ENCODE results near the gene NSL1.

The NSL1 gene

DNA sequence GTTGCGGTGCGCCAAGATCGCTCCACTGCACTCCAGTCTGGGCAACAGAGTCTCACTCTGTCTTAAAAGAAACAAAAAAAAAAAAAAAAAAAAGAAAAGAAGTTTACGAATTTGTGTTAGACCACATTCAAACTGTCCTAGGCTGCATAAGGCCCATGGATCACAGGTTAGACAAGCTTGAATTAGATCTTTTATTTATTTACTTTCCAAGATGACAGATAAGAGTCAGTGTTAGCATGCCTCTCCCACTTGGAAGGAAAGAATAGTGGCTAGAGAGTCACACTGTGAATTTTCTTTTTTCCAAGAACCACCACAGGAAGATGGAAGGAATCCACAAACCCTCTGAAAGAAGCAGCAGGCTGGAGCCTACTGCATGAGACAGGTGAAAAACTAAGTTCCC lies 29.3 kb downstream of the NSL1 start:
- Histone ChIP-seq H4K20me1 (ENCODE audit: insufficient read depth, low read length) (peaks cover 17% of the 10 kb centered on the region), H3K4me2 (ENCODE audit: insufficient read depth, low read length) (no peak overlapping the region), H3K79me2 (ENCODE audit: insufficient read depth, low read length) (peaks cover 66% of the 10 kb centered on the region), H3K9ac (ENCODE audit: low read depth, low read length) (no peak overlapping the region), H3K4me1 (ENCODE audit: insufficient read depth, low read length) (no peaks in the 10 kb centered on the region), H3K9me3 (ENCODE audit: insufficient read depth, low read length, severe bottlenecking) (no peaks in the 10 kb centered on the region), H3K27me3 (ENCODE audit: insufficient read depth, low read length, poor library complexity) (no peaks in the 10 kb centered on the region), H3K4me3 (ENCODE audit: low read depth in 1 of 2, low read length in 2 of 2) (no peak overlapping the region), H3K36me3 (ENCODE audit: insufficient read depth, low read length) (peaks cover 30% of the 10 kb centered on the region), H2AFZ (ENCODE audit: low read depth, low read length) (no peak overlapping the region), H3K27ac (ENCODE audit: low read length) (no peak overlapping the region)
- TF ChIP-seq, protein P1, sequence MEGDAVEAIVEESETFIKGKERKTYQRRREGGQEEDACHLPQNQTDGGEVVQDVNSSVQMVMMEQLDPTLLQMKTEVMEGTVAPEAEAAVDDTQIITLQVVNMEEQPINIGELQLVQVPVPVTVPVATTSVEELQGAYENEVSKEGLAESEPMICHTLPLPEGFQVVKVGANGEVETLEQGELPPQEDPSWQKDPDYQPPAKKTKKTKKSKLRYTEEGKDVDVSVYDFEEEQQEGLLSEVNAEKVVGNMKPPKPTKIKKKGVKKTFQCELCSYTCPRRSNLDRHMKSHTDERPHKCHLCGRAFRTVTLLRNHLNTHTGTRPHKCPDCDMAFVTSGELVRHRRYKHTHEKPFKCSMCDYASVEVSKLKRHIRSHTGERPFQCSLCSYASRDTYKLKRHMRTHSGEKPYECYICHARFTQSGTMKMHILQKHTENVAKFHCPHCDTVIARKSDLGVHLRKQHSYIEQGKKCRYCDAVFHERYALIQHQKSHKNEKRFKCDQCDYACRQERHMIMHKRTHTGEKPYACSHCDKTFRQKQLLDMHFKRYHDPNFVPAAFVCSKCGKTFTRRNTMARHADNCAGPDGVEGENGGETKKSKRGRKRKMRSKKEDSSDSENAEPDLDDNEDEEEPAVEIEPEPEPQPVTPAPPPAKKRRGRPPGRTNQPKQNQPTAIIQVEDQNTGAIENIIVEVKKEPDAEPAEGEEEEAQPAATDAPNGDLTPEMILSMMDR (IDR thresholded peaks at IDR 0.05; ENCODE audit: borderline replicate concordance, extremely low read depth, low read length, poor library complexity, severe bottlenecking), result no peak
- TF ChIP-seq EZH2 (IDR thresholded peaks at IDR 0.05; ENCODE audit: borderline replicate concordance, low read depth, low read length, severe bottlenecking), result no peak
- ATAC-seq (ENCODE audit: insufficient read depth, low read depth), result no peak
- no peak for DNase-seq

DNA sequence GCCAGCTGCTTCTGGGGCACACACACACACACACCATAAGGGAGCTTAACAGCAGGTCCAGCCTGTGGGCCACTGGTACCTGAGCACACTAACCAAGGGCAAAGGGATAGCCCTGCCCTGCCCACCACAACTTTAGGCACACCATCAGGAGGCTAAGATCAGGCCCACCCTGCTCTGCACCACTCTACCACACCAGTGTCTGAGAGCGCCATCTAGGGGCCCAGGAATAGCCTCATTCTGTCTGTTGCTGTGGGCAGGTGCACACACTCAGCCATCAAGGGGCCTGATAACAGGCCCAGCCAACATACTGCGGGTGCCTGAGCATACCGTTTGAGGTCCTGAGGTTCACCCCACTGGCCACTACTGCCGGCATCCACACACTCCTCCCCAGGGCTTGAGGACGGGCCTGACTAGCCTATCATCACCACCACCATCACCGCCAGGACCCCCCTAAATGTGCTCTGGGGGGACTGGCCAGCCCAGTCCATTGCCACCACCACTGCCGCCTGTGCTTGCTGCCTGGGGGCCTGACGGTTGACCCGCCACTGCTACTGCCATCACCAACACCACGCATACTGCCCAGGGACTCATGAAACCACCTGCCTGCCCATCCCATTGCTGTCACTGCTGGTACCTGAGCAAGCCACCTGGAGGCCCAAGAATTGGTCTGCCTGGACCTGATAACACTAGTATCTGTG lies 31.3 kb downstream of the NSL1 start:
- Histone ChIP-seq H2AFZ (ENCODE audit: low read depth, low read length) (no peak overlapping the region), H3K79me2 (ENCODE audit: insufficient read depth, low read length) (peaks cover 56% of the 10 kb centered on the region), H4K20me1 (ENCODE audit: insufficient read depth, low read length) (peaks cover 17% of the 10 kb centered on the region), H3K4me2 (ENCODE audit: insufficient read depth, low read length) (no peak overlapping the region), H3K9me3 (ENCODE audit: insufficient read depth, low read length, severe bottlenecking) (no peaks in the 10 kb centered on the region), H3K27ac (ENCODE audit: low read length) (no peak overlapping the region), H3K4me3 (ENCODE audit: low read depth in 1 of 2, low read length in 2 of 2) (no peak overlapping the region), H3K36me3 (ENCODE audit: insufficient read depth, low read length) (peaks cover 30% of the 10 kb centered on the region), H3K4me1 (ENCODE audit: insufficient read depth, low read length) (no peaks in the 10 kb centered on the region), H3K27me3 (ENCODE audit: insufficient read depth, low read length, poor library complexity) (no peaks in the 10 kb centered on the region), H3K9ac (ENCODE audit: low read depth, low read length) (no peak overlapping the region)
- ATAC-seq (ENCODE audit: insufficient read depth, low read depth) (peak; percentile 75), DNase-seq (peak; percentile 26)
- TF ChIP-seq EZH2 (IDR thresholded peaks at IDR 0.05; ENCODE audit: borderline replicate concordance, low read depth, low read length, severe bottlenecking), result no peak
- TF ChIP-seq, protein P1 (IDR thresholded peaks at IDR 0.05; ENCODE audit: borderline replicate concordance, extremely low read depth, low read length, poor library complexity, severe bottlenecking), result peak; percentile 61

DNA sequence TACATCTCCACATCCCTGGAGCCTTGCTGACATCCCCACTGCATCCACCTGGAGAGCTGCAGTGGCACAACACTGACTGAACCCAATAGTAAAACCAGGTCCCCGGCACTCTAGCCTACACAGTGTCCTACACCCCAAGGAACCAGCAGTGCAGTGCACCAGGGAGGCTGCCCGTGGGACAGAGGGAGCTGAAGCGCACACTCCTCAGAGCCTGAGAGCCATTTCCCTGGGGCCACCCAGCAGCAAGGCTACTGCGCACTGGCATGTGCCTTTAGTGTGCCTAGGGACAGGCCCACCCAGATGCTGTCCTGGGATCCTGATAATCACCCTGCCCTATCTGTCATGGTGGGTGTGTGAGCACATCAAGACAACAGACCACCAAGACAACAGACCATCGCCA lies 31.9 kb downstream of the NSL1 start:
- Histone ChIP-seq H3K27me3 (ENCODE audit: insufficient read depth, low read length, poor library complexity) (no peaks in the 10 kb centered on the region), H3K4me3 (ENCODE audit: low read depth in 1 of 2, low read length in 2 of 2) (no peak overlapping the region), H4K20me1 (ENCODE audit: insufficient read depth, low read length) (peaks cover 20% of the 10 kb centered on the region), H3K79me2 (ENCODE audit: insufficient read depth, low read length) (peaks cover 55% of the 10 kb centered on the region), H3K36me3 (ENCODE audit: insufficient read depth, low read length) (peaks cover 30% of the 10 kb centered on the region), H2AFZ (ENCODE audit: low read depth, low read length) (no peak overlapping the region), H3K9ac (ENCODE audit: low read depth, low read length) (no peak overlapping the region), H3K9me3 (ENCODE audit: insufficient read depth, low read length, severe bottlenecking) (no peaks in the 10 kb centered on the region), H3K4me2 (ENCODE audit: insufficient read depth, low read length) (no peak overlapping the region), H3K4me1 (ENCODE audit: insufficient read depth, low read length) (no peaks in the 10 kb centered on the region), H3K27ac (ENCODE audit: low read length) (no peak overlapping the region)
- ATAC-seq (ENCODE audit: insufficient read depth, low read depth), result peak; percentile 27; the same call in 1 of the 3 replicates
- no peak for DNase-seq
- TF ChIP-seq, protein P1 (IDR thresholded peaks at IDR 0.05; ENCODE audit: borderline replicate concordance, extremely low read depth, low read length, poor library complexity, severe bottlenecking), result no peak
- no peak for TF ChIP-seq EZH2 (IDR thresholded peaks at IDR 0.05; ENCODE audit: borderline replicate concordance, low read depth, low read length, severe bottlenecking)
